WTC11 (cell line): ENCODE measurements around the gene PCDHGC5.

Source experiments
- CREB1 ChIP-seq: sonication (generic); formaldehyde crosslinking; IDR thresholded peaks from 2 replicates; pipeline ENCODE4 v1.8.0; 2023; ENCODE audit warnings: mild to moderate bottlenecking, missing genetic modification reagents
- ELF4 ChIP-seq: sonication (generic); formaldehyde crosslinking; IDR thresholded peaks from 2 replicates; pipeline ENCODE4 v1.8.1; 2022; ENCODE audit warnings: low read depth, mild to moderate bottlenecking, moderate library complexity, missing genetic modification reagents
- EMX1 ChIP-seq: fragments of 250-450 bp; sonication (Bioruptor Pico); IDR thresholded peaks from 2 replicates; pipeline ENCODE4 v1.8.0; 2021; ENCODE audit warnings: mild to moderate bottlenecking
- FOXJ3 ChIP-seq: sonication (generic); formaldehyde crosslinking; IDR thresholded peaks from 2 replicates; pipeline ENCODE4 v1.9.0; 2021; ENCODE audit warnings: missing genetic modification reagents, mild to moderate bottlenecking, borderline replicate concordance
- FOXP1 ChIP-seq: sonication (generic); formaldehyde crosslinking; IDR thresholded peaks from 2 replicates; pipeline ENCODE4 v1.8.0; 2022; ENCODE audit warnings: missing genetic modification reagents, mild to moderate bottlenecking, moderate library complexity, borderline replicate concordance
- GABPB1 ChIP-seq: sonication (generic); formaldehyde crosslinking; IDR thresholded peaks from 2 replicates; pipeline ENCODE4 v1.8.1; 2023; ENCODE audit warnings: mild to moderate bottlenecking, missing genetic modification reagents
- NFYB ChIP-seq: sonication (generic); formaldehyde crosslinking; conservative IDR thresholded peaks from 2 replicates; pipeline ENCODE4 v1.8.0; 2022; ENCODE audit warnings: low read depth, missing genetic modification reagents
- NR3C1 ChIP-seq: sonication (generic); formaldehyde crosslinking; conservative IDR thresholded peaks from 2 replicates; pipeline ENCODE4 v1.8.1; 2023; ENCODE audit warnings: low read depth, mild to moderate bottlenecking, missing genetic modification reagents
- SMAD3 ChIP-seq: sonication (generic); formaldehyde crosslinking; IDR thresholded peaks from 2 replicates; pipeline ENCODE4 v1.8.0; 2022; ENCODE audit warnings: missing genetic modification reagents, mild to moderate bottlenecking, borderline replicate concordance
- USF2 ChIP-seq: sonication (generic); formaldehyde crosslinking; IDR thresholded peaks from 2 replicates; pipeline ENCODE4 v1.8.1; 2023; ENCODE audit warnings: mild to moderate bottlenecking, missing genetic modification reagents, moderate library complexity
- ZNF281 ChIP-seq: sonication (generic); formaldehyde crosslinking; IDR thresholded peaks from 2 replicates; pipeline ENCODE4 v1.8.0; 2023; ENCODE audit warnings: mild to moderate bottlenecking, missing genetic modification reagents
- TF ChIP-seq, protein P1 (sequence below): sonication (generic); formaldehyde crosslinking; IDR thresholded peaks from 2 replicates; pipeline ENCODE4 v1.8.1; 2023; ENCODE audit warnings: mild to moderate bottlenecking, moderate library complexity, missing genetic modification reagents
- TF ChIP-seq, protein P2 (sequence below): fragments of 200-600 bp; IDR thresholded peaks from 2 replicates; pipeline ENCODE4 v1.8.0; 2022; ENCODE audit warnings: antibody characterized with exemption
- TF ChIP-seq, protein P3 (sequence below): sonication (generic); formaldehyde crosslinking; IDR thresholded peaks from 2 replicates; pipeline ENCODE4 v1.8.0; 2022; ENCODE audit warnings: mild to moderate bottlenecking, missing genetic modification reagents

DNA sequence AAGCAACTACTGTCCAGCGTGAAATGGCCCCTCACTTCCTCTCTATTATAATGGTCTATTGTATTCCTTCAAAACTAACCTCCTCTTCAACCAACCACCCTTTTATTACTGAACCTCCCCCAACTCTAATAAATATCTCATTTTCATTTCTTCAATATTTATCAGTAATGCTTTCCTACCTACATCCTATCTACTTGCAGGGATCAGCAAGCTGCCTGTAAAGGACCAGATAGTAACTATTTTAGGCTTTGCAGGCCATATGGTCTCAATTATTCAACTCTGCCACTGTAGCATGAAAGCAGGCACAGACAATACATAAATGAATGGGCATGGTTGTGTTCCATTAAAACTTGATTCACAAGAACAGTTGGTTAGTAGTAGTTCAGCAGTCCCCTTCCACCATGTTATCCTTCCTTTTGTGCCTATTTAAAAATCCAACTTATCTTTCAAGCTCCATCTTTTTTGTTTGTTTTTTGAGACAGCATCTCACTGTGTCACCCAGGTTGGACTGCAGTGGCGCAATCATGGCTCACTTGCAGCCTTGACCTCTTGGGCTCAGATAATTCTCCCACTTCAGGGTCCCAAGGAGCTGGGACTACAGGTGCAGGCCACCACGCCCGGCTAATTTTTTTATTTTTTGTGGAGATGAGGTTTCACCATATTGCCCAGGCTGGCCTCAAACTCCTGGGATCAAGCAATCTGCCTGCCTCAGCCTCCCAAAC lies 45.8 kb downstream of the PCDHGC5 start:
- TF ChIP-seq, protein P1, sequence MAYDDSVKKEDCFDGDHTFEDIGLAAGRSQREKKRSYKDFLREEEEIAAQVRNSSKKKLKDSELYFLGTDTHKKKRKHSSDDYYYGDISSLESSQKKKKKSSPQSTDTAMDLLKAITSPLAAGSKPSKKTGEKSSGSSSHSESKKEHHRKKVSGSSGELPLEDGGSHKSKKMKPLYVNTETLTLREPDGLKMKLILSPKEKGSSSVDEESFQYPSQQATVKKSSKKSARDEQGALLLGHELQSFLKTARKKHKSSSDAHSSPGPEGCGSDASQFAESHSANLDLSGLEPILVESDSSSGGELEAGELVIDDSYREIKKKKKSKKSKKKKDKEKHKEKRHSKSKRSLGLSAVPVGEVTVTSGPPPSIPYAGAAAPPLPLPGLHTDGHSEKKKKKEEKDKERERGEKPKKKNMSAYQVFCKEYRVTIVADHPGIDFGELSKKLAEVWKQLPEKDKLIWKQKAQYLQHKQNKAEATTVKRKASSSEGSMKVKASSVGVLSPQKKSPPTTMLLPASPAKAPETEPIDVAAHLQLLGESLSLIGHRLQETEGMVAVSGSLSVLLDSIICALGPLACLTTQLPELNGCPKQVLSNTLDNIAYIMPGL (CRISPR knock-in tag), result no peak
- TF ChIP-seq NFYB (CRISPR knock-in tag), result no peak
- TF ChIP-seq, protein P2, sequence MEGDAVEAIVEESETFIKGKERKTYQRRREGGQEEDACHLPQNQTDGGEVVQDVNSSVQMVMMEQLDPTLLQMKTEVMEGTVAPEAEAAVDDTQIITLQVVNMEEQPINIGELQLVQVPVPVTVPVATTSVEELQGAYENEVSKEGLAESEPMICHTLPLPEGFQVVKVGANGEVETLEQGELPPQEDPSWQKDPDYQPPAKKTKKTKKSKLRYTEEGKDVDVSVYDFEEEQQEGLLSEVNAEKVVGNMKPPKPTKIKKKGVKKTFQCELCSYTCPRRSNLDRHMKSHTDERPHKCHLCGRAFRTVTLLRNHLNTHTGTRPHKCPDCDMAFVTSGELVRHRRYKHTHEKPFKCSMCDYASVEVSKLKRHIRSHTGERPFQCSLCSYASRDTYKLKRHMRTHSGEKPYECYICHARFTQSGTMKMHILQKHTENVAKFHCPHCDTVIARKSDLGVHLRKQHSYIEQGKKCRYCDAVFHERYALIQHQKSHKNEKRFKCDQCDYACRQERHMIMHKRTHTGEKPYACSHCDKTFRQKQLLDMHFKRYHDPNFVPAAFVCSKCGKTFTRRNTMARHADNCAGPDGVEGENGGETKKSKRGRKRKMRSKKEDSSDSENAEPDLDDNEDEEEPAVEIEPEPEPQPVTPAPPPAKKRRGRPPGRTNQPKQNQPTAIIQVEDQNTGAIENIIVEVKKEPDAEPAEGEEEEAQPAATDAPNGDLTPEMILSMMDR, result no peak
- no peak for TF ChIP-seq CREB1 (CRISPR knock-in tag)
- TF ChIP-seq GABPB1, result no peak
- no peak for TF ChIP-seq SMAD3
- TF ChIP-seq ZNF281 (CRISPR knock-in tag), result no peak
- TF ChIP-seq, protein P3, sequence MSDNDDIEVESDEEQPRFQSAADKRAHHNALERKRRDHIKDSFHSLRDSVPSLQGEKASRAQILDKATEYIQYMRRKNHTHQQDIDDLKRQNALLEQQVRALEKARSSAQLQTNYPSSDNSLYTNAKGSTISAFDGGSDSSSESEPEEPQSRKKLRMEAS (CRISPR knock-in tag), result no peak
- no peak for TF ChIP-seq FOXJ3 (CRISPR knock-in tag)
- no peak for TF ChIP-seq ELF4 (CRISPR knock-in tag)
- TF ChIP-seq FOXP1 (CRISPR knock-in tag), result no peak
- TF ChIP-seq EMX1 (CRISPR knock-in tag), result no peak
- no peak for TF ChIP-seq NR3C1 (CRISPR knock-in tag)
- no peak for TF ChIP-seq USF2
